GM12801 (cell line): ENCODE data around the gene MYO5C.

Source experiments
- TF ChIP-seq, protein P1 (sequence below): IDR thresholded peaks from one replicate; pipeline ENCODE4 v1.5.1; 2011; ENCODE audit warnings: control low read depth; ENCODE audit not compliant: insufficient read length; ENCODE audit errors: extremely low read depth

Gene MYO5C

DNA sequence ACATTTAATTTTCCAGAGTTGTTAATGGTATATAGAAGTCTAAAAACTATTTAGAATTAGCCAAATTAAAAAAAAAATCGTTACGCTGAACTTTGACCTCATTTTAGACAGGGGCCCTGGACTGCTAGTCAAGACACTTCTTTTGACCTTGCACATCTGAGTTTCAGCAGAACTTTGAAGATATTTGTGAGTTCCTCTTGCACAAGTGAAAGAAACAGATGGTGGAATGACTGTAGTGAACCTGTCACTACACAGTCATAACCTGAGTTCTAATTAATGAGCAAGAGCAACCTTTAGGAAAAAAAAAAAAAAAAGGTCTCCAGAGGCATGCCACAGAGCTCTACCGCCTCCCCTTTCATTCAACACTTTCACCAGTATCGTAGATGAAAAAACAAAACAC is 5.3 kb downstream of the MYO5C start:
- TF ChIP-seq, protein P1, sequence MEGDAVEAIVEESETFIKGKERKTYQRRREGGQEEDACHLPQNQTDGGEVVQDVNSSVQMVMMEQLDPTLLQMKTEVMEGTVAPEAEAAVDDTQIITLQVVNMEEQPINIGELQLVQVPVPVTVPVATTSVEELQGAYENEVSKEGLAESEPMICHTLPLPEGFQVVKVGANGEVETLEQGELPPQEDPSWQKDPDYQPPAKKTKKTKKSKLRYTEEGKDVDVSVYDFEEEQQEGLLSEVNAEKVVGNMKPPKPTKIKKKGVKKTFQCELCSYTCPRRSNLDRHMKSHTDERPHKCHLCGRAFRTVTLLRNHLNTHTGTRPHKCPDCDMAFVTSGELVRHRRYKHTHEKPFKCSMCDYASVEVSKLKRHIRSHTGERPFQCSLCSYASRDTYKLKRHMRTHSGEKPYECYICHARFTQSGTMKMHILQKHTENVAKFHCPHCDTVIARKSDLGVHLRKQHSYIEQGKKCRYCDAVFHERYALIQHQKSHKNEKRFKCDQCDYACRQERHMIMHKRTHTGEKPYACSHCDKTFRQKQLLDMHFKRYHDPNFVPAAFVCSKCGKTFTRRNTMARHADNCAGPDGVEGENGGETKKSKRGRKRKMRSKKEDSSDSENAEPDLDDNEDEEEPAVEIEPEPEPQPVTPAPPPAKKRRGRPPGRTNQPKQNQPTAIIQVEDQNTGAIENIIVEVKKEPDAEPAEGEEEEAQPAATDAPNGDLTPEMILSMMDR: no peak

DNA sequence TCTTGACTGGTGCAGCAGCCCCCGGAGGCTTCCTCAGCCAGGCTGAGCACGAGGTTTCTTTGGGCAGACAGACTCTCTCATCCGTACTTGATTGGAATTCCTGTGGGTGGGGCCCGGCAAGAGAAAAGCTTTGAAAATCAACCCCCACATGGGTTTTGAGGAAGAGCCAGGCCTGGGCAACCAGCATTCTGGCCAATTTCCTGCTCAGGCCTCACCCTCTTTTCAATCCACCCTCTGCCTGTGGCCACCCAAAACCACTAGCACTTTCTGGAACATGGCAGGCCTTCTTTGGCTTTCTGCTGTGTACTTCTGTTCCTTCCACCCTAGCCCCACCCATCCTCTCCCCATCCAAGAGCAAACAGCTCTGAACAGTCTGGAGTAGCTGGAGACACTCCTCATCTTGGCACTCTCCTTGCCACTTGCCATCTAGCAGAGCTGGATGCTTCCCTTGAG is 5.9 kb downstream of the MYO5C start:
- TF ChIP-seq, protein P1: no peak

GRCh38 chr15:52288986-52289385 is 6.6 kb downstream of the MYO5C start:
- TF ChIP-seq, protein P1: no peak

- TF ChIP-seq, protein P1: no peak
These were observed 7.3 kb downstream of the MYO5C start for GRCh38 chr15:52288051-52288942.

DNA sequence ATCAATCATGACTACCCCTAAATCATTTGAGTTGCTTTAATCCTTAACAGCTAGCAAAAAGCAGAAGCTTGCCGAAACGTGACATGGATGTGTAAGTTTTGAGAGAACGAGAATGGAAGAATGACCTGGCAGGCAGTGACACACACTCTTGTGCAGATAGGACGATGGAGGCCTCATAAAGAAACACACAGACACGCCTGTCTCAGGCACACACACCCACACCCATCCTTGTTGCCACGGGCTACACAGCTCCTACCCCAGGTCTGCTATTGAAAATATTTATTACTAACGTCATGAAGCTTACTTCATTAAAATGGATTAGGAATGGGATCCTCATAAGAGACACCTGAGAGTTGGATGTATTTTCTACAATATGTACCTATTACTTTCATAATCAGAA is 8.5 kb downstream of the MYO5C start:
- TF ChIP-seq, protein P1: no peak

GRCh38 chr15:52284164-52284563 is 11.4 kb downstream of the MYO5C start:
- TF ChIP-seq, protein P1: no peak

DNA sequence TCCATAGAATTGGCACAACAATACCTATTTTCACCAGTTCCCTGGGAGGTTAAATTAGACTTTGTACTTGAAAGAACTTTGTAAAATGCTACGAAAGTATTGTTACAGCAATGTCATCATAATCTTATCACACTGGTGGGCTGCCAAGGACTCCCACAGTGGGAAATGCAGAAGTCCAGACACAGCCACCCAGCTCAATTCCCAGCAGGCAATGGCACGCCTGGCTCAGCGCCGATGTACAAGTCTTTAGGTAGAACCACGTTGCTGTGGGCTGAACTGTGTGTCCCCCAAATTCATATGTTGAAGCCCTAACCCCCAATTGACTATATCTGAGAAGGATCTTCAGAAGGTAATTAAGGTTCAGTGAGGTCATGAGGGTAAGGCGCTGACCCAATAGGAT is 12.3 kb downstream of the MYO5C start:
- TF ChIP-seq, protein P1: no peak
